ENCODE results near the gene ODAD2. TPM values are rescaled to one million over a fixed set of nuclear protein-coding genes. Genes with fewer than 3 reads are reported as not detected.
A peak's percentile ranks its signal among the peaks of the same experiment; 100 is the strongest.

The ODAD2 gene
- total RNA-seq, 2 experiments from 2014 or later, result 0.22 to 0.55 TPM

- H3K9me3 Mint-ChIP-seq, result peaks cover 2% of the 10 kb centered on the region
- H3K4me3 Mint-ChIP-seq, result no peak overlapping the region
- intact Hi-C loops (cut with micrococcal nuclease), result no loop called here
- H3K4me1 Mint-ChIP-seq (ENCODE audit: low read depth), result no peaks in the 10 kb centered on the region
- H3K36me3 Mint-ChIP-seq (ENCODE audit: low read depth), result no peaks in the 10 kb centered on the region
- CTCF ChIA-PET, result interaction anchor here (1.4 kb wide), 1 partner anchor 15 kb away, joined by 3 read pairs; no protein-coding TSS in a partner anchor
- peaks cover 3% of the 10 kb centered on the region for H3K27me3 Mint-ChIP-seq (ENCODE audit: low read depth)
- no peak overlapping the region for H3K27ac Mint-ChIP-seq
- DNase-seq, result no peak
Measured at GRCh38 chr10:27820637-27821036, 178.2 kb downstream of the ODAD2 start.

- peaks cover 2% of the 10 kb centered on the region for H3K9me3 Mint-ChIP-seq
- CTCF ChIA-PET, result interaction anchor here (0.7 kb wide), 1 partner anchor 273 kb away, joined by 3 read pairs; no protein-coding TSS in a partner anchor
- no peak overlapping the region for H3K27ac Mint-ChIP-seq
- H3K36me3 Mint-ChIP-seq (ENCODE audit: low read depth), result no peaks in the 10 kb centered on the region
- H3K27me3 Mint-ChIP-seq (ENCODE audit: low read depth), result peaks cover 3% of the 10 kb centered on the region
- no peak overlapping the region for H3K4me3 Mint-ChIP-seq
- H3K4me1 Mint-ChIP-seq (ENCODE audit: low read depth), result no peaks in the 10 kb centered on the region
- intact Hi-C loops (cut with micrococcal nuclease), result no loop called here
- no peak for DNase-seq
Measured at GRCh38 chr10:27819781-27820531, 178.9 kb downstream of the ODAD2 start.

DNA sequence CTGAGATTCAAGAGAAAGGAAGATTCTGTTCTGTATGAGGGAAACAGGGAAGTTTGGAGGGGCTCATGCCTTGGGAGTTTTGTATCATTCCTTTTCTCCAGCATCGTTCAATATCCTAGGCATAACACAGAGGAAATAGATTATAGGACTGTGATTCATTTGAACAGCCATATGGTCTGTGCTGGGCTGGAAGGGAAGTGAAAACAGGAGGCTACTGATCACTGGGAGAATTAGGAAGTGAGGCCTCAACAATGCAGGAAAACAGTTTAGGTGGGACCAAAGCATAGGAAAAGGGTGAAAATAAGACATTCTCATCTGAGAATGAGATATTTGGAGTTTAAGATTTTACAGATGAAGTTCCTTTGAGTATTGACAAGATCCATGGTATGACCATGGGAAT is 182.6 kb downstream of the ODAD2 start:
- CTCF ChIA-PET, result no interaction called here
- Mint-ChIP-seq H3K4me1 (ENCODE audit: low read depth) (no peaks in the 10 kb centered on the region), H3K36me3 (ENCODE audit: low read depth) (no peaks in the 10 kb centered on the region)

GRCh38 chr10:27815846-27816245 is 183.0 kb downstream of the ODAD2 start:
- intact Hi-C loops (cut with micrococcal nuclease), result no loop called here
- DNase-seq, result no peak
- no peaks in the 10 kb centered on the region for H3K9me3 Mint-ChIP-seq
- no peaks in the 10 kb centered on the region for H3K36me3 Mint-ChIP-seq (ENCODE audit: low read depth)
- no peaks in the 10 kb centered on the region for H3K27me3 Mint-ChIP-seq (ENCODE audit: low read depth)
- H3K4me1 Mint-ChIP-seq (ENCODE audit: low read depth), result no peaks in the 10 kb centered on the region
- H3K4me3 Mint-ChIP-seq, result no peak overlapping the region
- CTCF ChIA-PET, result no interaction called here
- no peak overlapping the region for H3K27ac Mint-ChIP-seq

More for the DNA sequence above, 182.6 kb downstream of the ODAD2 start:
- H3K27me3 Mint-ChIP-seq (ENCODE audit: low read depth), result no peaks in the 10 kb centered on the region
- DNase-seq, result no peak
- intact Hi-C loops (cut with micrococcal nuclease), result no loop called here
- no peak overlapping the region for H3K4me3 Mint-ChIP-seq
- no peaks in the 10 kb centered on the region for H3K9me3 Mint-ChIP-seq
- H3K27ac Mint-ChIP-seq, result no peak overlapping the region

DNA sequence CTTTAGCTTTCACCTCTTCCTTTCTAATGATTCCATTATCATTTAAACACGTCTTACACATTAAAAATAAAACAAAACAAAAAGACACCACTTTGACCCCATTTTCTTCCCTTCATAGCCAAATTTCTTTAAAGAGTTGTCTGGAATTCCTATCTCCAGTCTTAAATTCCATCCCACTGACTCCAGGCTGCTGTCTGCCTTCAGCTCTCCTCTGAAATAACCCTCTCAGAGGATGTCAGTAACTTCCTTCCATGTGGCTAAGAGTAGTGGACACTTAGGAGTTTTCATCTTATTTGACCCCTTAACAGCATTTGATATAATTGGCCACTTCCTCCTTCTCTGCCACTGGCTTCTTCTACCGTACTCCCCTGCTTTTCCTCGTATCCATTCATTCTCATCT is 183.6 kb downstream of the ODAD2 start:
- H3K4me1 Mint-ChIP-seq (ENCODE audit: low read depth), result no peaks in the 10 kb centered on the region
- CTCF ChIA-PET, result no interaction called here
- DNase-seq, result no peak
- H3K4me3 Mint-ChIP-seq, result no peak overlapping the region
- intact Hi-C loops (cut with micrococcal nuclease), result no loop called here
- no peaks in the 10 kb centered on the region for H3K36me3 Mint-ChIP-seq (ENCODE audit: low read depth)
- no peak overlapping the region for H3K27ac Mint-ChIP-seq
- no peaks in the 10 kb centered on the region for H3K27me3 Mint-ChIP-seq (ENCODE audit: low read depth)
- no peaks in the 10 kb centered on the region for H3K9me3 Mint-ChIP-seq

- no peak overlapping the region for H3K4me3 Mint-ChIP-seq
- H3K36me3 Mint-ChIP-seq (ENCODE audit: low read depth), result no peaks in the 10 kb centered on the region
- no peak for DNase-seq
- H3K27me3 Mint-ChIP-seq (ENCODE audit: low read depth), result peaks cover 18% of the 10 kb centered on the region
- no peaks in the 10 kb centered on the region for H3K9me3 Mint-ChIP-seq
- CTCF ChIA-PET, result interaction anchor here (0.5 to 1.1 kb wide), 2 partner anchors 16 to 861 kb away, joined by 3 to 4 read pairs; no protein-coding TSS in a partner anchor
- no peak overlapping the region for H3K27ac Mint-ChIP-seq
- intact Hi-C loops (cut with micrococcal nuclease), result no loop called here
- no peaks in the 10 kb centered on the region for H3K4me1 Mint-ChIP-seq (ENCODE audit: low read depth)
Measured at GRCh38 chr10:27805180-27805579, 193.7 kb downstream of the ODAD2 start.

DNA sequence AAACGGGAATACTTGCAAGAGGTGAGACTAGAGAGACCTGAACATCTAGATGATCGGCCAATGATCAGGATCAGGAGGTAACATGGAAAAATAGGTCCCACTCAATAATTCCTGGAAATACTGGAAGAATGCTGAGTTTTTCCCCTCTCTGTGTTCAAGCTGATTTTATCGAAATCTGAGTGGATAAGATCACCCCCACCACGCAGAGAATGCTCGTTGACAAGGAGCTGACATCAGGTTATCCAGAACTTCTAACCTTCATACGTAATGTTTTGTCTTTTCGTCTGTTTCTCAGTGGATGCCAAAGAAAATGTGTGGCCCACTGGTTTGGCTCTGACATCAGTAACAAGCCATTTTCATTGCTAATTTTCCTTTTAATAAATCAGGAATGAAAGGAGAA is 194.7 kb downstream of the ODAD2 start:
- Mint-ChIP-seq H3K36me3 (ENCODE audit: low read depth) (no peaks in the 10 kb centered on the region), H3K9me3 (no peaks in the 10 kb centered on the region), H3K4me3 (no peak overlapping the region), H3K4me1 (ENCODE audit: low read depth) (no peaks in the 10 kb centered on the region), H3K27ac (no peak overlapping the region), H3K27me3 (ENCODE audit: low read depth) (peaks cover 18% of the 10 kb centered on the region)
- no peak for DNase-seq
- CTCF ChIA-PET, result no interaction called here
- intact Hi-C loops (cut with micrococcal nuclease), result no loop called here

- no peak for DNase-seq
- no peak overlapping the region for H3K4me3 Mint-ChIP-seq
- H3K27me3 Mint-ChIP-seq (ENCODE audit: low read depth), result peaks cover 16% of the 10 kb centered on the region
- no peaks in the 10 kb centered on the region for H3K4me1 Mint-ChIP-seq (ENCODE audit: low read depth)
- H3K27ac Mint-ChIP-seq, result no peak overlapping the region
- no peaks in the 10 kb centered on the region for H3K36me3 Mint-ChIP-seq (ENCODE audit: low read depth)
- no peaks in the 10 kb centered on the region for H3K9me3 Mint-ChIP-seq
- intact Hi-C loops (cut with micrococcal nuclease), result no loop called here
- CTCF ChIA-PET, result no interaction called here
Measured at GRCh38 chr10:27801171-27801785, 197.6 kb downstream of the ODAD2 start.

GRCh38 chr10:27799046-27799445 is 199.8 kb downstream of the ODAD2 start:
- DNase-seq, result no peak
- peaks cover 19% of the 10 kb centered on the region for H3K27me3 Mint-ChIP-seq (ENCODE audit: low read depth)
- H3K36me3 Mint-ChIP-seq (ENCODE audit: low read depth), result no peaks in the 10 kb centered on the region
- no peaks in the 10 kb centered on the region for H3K4me1 Mint-ChIP-seq (ENCODE audit: low read depth)
- CTCF ChIA-PET, result no interaction called here
- peaks cover 3% of the 10 kb centered on the region for H3K9me3 Mint-ChIP-seq
- H3K4me3 Mint-ChIP-seq, result no peak overlapping the region
- H3K27ac Mint-ChIP-seq, result no peak overlapping the region
- intact Hi-C loops (cut with micrococcal nuclease), result no loop called here

GRCh38 chr10:27794157-27794556 is 204.7 kb downstream of the ODAD2 start:
- CTCF ChIA-PET, result interaction anchor here (0.6 kb wide), 2 partner anchors 101 to 689 kb away, joined by 3 to 4 read pairs; no protein-coding TSS in a partner anchor
- Mint-ChIP-seq H3K9me3 (peaks cover 4% of the 10 kb centered on the region), H3K27ac (no peak overlapping the region), H3K4me1 (ENCODE audit: low read depth) (no peaks in the 10 kb centered on the region), H3K27me3 (ENCODE audit: low read depth) (peaks cover 18% of the 10 kb centered on the region), H3K36me3 (ENCODE audit: low read depth) (no peaks in the 10 kb centered on the region), H3K4me3 (no peak overlapping the region)
- peak; percentile 11 for DNase-seq
- intact Hi-C loops (cut with micrococcal nuclease), result no loop called here

DNA sequence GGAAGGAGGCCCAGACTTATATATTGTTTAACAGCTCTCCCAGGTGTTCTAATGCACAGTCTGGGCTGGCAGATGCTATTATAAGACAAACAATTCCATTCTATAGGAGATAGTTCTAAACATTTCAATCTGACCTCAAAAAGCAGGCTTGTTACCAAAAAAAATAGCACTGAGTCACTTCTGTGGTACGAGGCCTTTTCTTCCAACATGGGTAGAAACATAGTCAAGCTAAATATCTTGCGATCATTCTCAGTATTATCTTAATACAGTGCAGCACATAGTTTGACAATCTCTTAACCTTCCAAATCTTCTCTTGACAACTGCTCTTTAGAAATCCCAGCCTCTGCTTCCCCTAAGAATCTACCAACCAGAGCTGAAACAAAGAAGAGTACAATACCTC is 206.7 kb downstream of the ODAD2 start:
- Mint-ChIP-seq H3K27me3 (ENCODE audit: low read depth) (peaks cover 18% of the 10 kb centered on the region), H3K4me3 (no peak overlapping the region), H3K36me3 (ENCODE audit: low read depth) (no peaks in the 10 kb centered on the region), H3K4me1 (ENCODE audit: low read depth) (no peaks in the 10 kb centered on the region), H3K9me3 (peaks cover 4% of the 10 kb centered on the region), H3K27ac (no peak overlapping the region)
- no peak for DNase-seq
- CTCF ChIA-PET, result no interaction called here
- intact Hi-C loops (cut with micrococcal nuclease), result no loop called here

DNA sequence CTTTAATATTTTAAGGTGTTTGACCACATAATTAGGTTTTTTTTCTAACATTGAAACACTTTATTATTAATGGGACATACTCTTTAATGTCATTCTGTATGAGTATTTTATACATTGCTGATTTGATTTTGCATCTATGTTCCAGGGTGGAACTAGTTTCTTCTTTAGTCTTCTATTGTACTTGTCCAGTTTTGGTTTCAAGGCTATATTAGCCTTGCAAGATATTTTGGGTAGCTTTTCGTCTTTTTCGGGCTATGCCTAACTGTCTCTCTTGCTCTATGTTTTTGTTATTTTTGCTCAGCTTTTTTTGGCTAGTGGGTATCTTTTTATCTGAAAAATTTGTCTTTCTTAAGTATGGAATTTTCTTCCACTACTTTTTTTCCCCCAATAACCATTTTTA is 214.6 kb downstream of the ODAD2 start:
- Mint-ChIP-seq H3K36me3 (ENCODE audit: low read depth) (no peaks in the 10 kb centered on the region), H3K27me3 (ENCODE audit: low read depth) (peaks cover 8% of the 10 kb centered on the region), H3K4me1 (ENCODE audit: low read depth) (no peaks in the 10 kb centered on the region), H3K9me3 (peaks cover 3% of the 10 kb centered on the region), H3K27ac (no peak overlapping the region), H3K4me3 (no peak overlapping the region)
- intact Hi-C loops (cut with micrococcal nuclease), result no loop called here
- CTCF ChIA-PET, result interaction anchor here (1.0 to 2.9 kb wide), 2 partner anchors 41 to 457 kb away, joined by 3 to 11 read pairs; no protein-coding TSS in a partner anchor
- DNase-seq, result no peak

GRCh38 chr10:27783660-27784059 is 215.2 kb downstream of the ODAD2 start:
- H3K27me3 Mint-ChIP-seq (ENCODE audit: low read depth), result peaks cover 8% of the 10 kb centered on the region
- DNase-seq, result peak; percentile 57
- CTCF ChIA-PET, result interaction anchor here (1.0 to 2.9 kb wide), 2 partner anchors 40 to 458 kb away, joined by 3 to 11 read pairs; no protein-coding TSS in a partner anchor
- no peaks in the 10 kb centered on the region for H3K36me3 Mint-ChIP-seq (ENCODE audit: low read depth)
- no peaks in the 10 kb centered on the region for H3K4me1 Mint-ChIP-seq (ENCODE audit: low read depth)
- intact Hi-C loops (cut with micrococcal nuclease), result loop anchor here (1.0 kb wide), 4 partner anchors 396 to 599 kb away; no protein-coding TSS in a partner anchor
- peaks cover 3% of the 10 kb centered on the region for H3K9me3 Mint-ChIP-seq
- no peak overlapping the region for H3K27ac Mint-ChIP-seq
- H3K4me3 Mint-ChIP-seq, result no peak overlapping the region

All from activated naive CD4-positive, alpha-beta T cell treated with anti-CD3 and anti-CD28 coated beads for 36 hours (primary cell).